ENCODE measurements around the gene STK32B. TPM values are rescaled to one million over a fixed set of nuclear protein-coding genes. Genes with fewer than 3 reads are reported as not detected.

STK32B gene
- total RNA-seq, 6 donors from 2014 or later, result 0.22 to 3.4 (median 1.0) TPM

GRCh38 chr4:5455003-5455585 is 403.8 kb downstream of the STK32B start:
- H3K36me3 ChIP-seq, result no peaks in the 10 kb centered on the region
- H3K4me3 ChIP-seq, result no peak overlapping the region
- no peak for ATAC-seq (ENCODE audit: low FRiP score in 2 of 2)
- no peak overlapping the region for H3K27ac ChIP-seq
- no peaks in the 10 kb centered on the region for H3K27me3 ChIP-seq
- WGBS, 2 donors, result 81 to 91% methylated on average over 6 to 14 of the region's 14 CpGs
- H3K9me3 ChIP-seq, result no peaks in the 10 kb centered on the region
- TF ChIP-seq POLR2A (IDR thresholded peaks at IDR 0.05), result no peak
- TF ChIP-seq CTCF (IDR thresholded peaks at IDR 0.05), result no peak
- no peak for TF ChIP-seq POLR2AphosphoS5 (IDR thresholded peaks at IDR 0.05)
- TF ChIP-seq EP300 (IDR thresholded peaks at IDR 0.05), result no peak
- no peaks in the 10 kb centered on the region for H3K4me1 ChIP-seq
- no peak for DNase-seq

GRCh38 chr4:5456296-5456845 is 405.1 kb downstream of the STK32B start:
- 83 to 89% methylated on average over 13 to 17 of the region's 17 CpGs for WGBS, 2 donors
- H3K4me1 ChIP-seq, result no peaks in the 10 kb centered on the region
- TF ChIP-seq POLR2A (IDR thresholded peaks at IDR 0.05) (no peak), POLR2AphosphoS5 (IDR thresholded peaks at IDR 0.05) (no peak), EP300 (IDR thresholded peaks at IDR 0.05) (no peak), CTCF (IDR thresholded peaks at IDR 0.05) (no peak)
- H3K4me3 ChIP-seq, result no peak overlapping the region
- H3K36me3 ChIP-seq, result no peaks in the 10 kb centered on the region
- no peak overlapping the region for H3K27ac ChIP-seq
- H3K27me3 ChIP-seq, result no peaks in the 10 kb centered on the region
- H3K9me3 ChIP-seq, result no peaks in the 10 kb centered on the region
- ATAC-seq (ENCODE audit: low FRiP score in 2 of 2), result no peak
- DNase-seq, result no peak

GRCh38 chr4:5458676-5459075 is 407.4 kb downstream of the STK32B start:
- TF ChIP-seq CTCF (IDR thresholded peaks at IDR 0.05), result no peak
- no peak for TF ChIP-seq POLR2A (IDR thresholded peaks at IDR 0.05)
- no peak overlapping the region for H3K27ac ChIP-seq
- H3K9me3 ChIP-seq, result no peaks in the 10 kb centered on the region
- ATAC-seq (ENCODE audit: low FRiP score in 2 of 2) (no peak), DNase-seq (no peak)
- H3K27me3 ChIP-seq, result no peaks in the 10 kb centered on the region
- 91 to 95% methylated on average over 8 of the region's 8 CpGs for WGBS, 2 donors
- no peaks in the 10 kb centered on the region for H3K36me3 ChIP-seq
- H3K4me3 ChIP-seq, result no peak overlapping the region
- H3K4me1 ChIP-seq, result no peaks in the 10 kb centered on the region

GRCh38 chr4:5459236-5459635 is 408.0 kb downstream of the STK32B start:
- Histone ChIP-seq H3K4me3 (no peak overlapping the region), H3K27me3 (no peaks in the 10 kb centered on the region), H3K9me3 (no peaks in the 10 kb centered on the region), H3K4me1 (no peaks in the 10 kb centered on the region), H3K36me3 (no peaks in the 10 kb centered on the region), H3K27ac (no peak overlapping the region)
- ATAC-seq (ENCODE audit: low FRiP score in 2 of 2) (no peak), DNase-seq (no peak)
- WGBS, 2 donors, result 82 to 87% methylated on average over 2 to 3 of the region's 3 CpGs
- no peak for TF ChIP-seq CTCF (IDR thresholded peaks at IDR 0.05)
- TF ChIP-seq EP300 (IDR thresholded peaks at IDR 0.05), result no peak
- TF ChIP-seq POLR2AphosphoS5 (IDR thresholded peaks at IDR 0.05), result no peak
- no peak for TF ChIP-seq POLR2A (IDR thresholded peaks at IDR 0.05)

Measured in upper lobe of left lung (tissue), 6 donors.